ENCODE results near the gene LYRM4. TPM values are rescaled to one million over a fixed set of nuclear protein-coding genes. Genes with fewer than 3 reads are reported as not detected.
A peak's percentile ranks its signal among the peaks of the same experiment; 100 is the strongest.

Gene LYRM4
- total RNA-seq, 1 donor = 16.6 TPM

- no peaks in the 10 kb centered on the region for H3K9me3 ChIP-seq (ENCODE audit: low read depth, low read length)
- no peak overlapping the region for H3K4me3 ChIP-seq (ENCODE audit: insufficient read depth, low read length)
- peaks cover 10% of the 10 kb centered on the region for H4K20me1 ChIP-seq (ENCODE audit: insufficient read depth, low read length)
- H3K27ac ChIP-seq (ENCODE audit: low read depth, low read length) = no peak overlapping the region
- no peaks in the 10 kb centered on the region for H3K27me3 ChIP-seq (ENCODE audit: insufficient read depth, low read length)
- DNase-seq (ENCODE audit: insufficient read length, low spot score, missing footprints) = no peak
- TF ChIP-seq CTCF (IDR thresholded peaks at IDR 0.05; ENCODE audit: extremely low read depth, low read depth, low read length) = no peak
- H3K4me1 ChIP-seq (ENCODE audit: insufficient read depth, low read length) = no peaks in the 10 kb centered on the region
- no peaks in the 10 kb centered on the region for H3K36me3 ChIP-seq (ENCODE audit: insufficient read depth, low read length)
- H2AFZ ChIP-seq (ENCODE audit: low read length) = no peak overlapping the region
- H3K4me2 ChIP-seq (ENCODE audit: insufficient read depth, low read length) = no peak overlapping the region
- peaks cover 22% of the 10 kb centered on the region for H3K79me2 ChIP-seq (ENCODE audit: insufficient read depth, low read length)
Observed at GRCh38 chr6:5277589-5277988, 16.8 kb upstream of the LYRM4 start.

- Histone ChIP-seq H2AFZ (ENCODE audit: low read length) (no peak overlapping the region), H4K20me1 (ENCODE audit: insufficient read depth, low read length) (peaks cover 7% of the 10 kb centered on the region), H3K36me3 (ENCODE audit: insufficient read depth, low read length) (no peaks in the 10 kb centered on the region), H3K4me1 (ENCODE audit: insufficient read depth, low read length) (no peaks in the 10 kb centered on the region), H3K79me2 (ENCODE audit: insufficient read depth, low read length) (peaks cover 22% of the 10 kb centered on the region), H3K27me3 (ENCODE audit: insufficient read depth, low read length) (no peaks in the 10 kb centered on the region), H3K27ac (ENCODE audit: low read depth, low read length) (no peak overlapping the region), H3K9me3 (ENCODE audit: low read depth, low read length) (no peaks in the 10 kb centered on the region), H3K4me3 (ENCODE audit: insufficient read depth, low read length) (no peak overlapping the region), H3K4me2 (ENCODE audit: insufficient read depth, low read length) (no peak overlapping the region)
- no peak for DNase-seq (ENCODE audit: insufficient read length, low spot score, missing footprints)
- no peak for TF ChIP-seq CTCF (IDR thresholded peaks at IDR 0.05; ENCODE audit: extremely low read depth, low read depth, low read length)
Observed at GRCh38 chr6:5276581-5276980, 15.8 kb upstream of the LYRM4 start.

- H3K4me2 ChIP-seq (ENCODE audit: insufficient read depth, low read length) = no peak overlapping the region
- no peak overlapping the region for H3K27ac ChIP-seq (ENCODE audit: low read depth, low read length)
- no peak overlapping the region for H2AFZ ChIP-seq (ENCODE audit: low read length)
- H3K4me3 ChIP-seq (ENCODE audit: insufficient read depth, low read length) = no peak overlapping the region
- no peaks in the 10 kb centered on the region for H3K4me1 ChIP-seq (ENCODE audit: insufficient read depth, low read length)
- H4K20me1 ChIP-seq (ENCODE audit: insufficient read depth, low read length) = peaks cover 11% of the 10 kb centered on the region
- no peaks in the 10 kb centered on the region for H3K36me3 ChIP-seq (ENCODE audit: insufficient read depth, low read length)
- H3K9me3 ChIP-seq (ENCODE audit: low read depth, low read length) = no peaks in the 10 kb centered on the region
- H3K27me3 ChIP-seq (ENCODE audit: insufficient read depth, low read length) = no peaks in the 10 kb centered on the region
- TF ChIP-seq CTCF (IDR thresholded peaks at IDR 0.05; ENCODE audit: extremely low read depth, low read depth, low read length) = peak; percentile 24
- H3K79me2 ChIP-seq (ENCODE audit: insufficient read depth, low read length) = peaks cover 28% of the 10 kb centered on the region
- no peak for DNase-seq (ENCODE audit: insufficient read length, low spot score, missing footprints)
Observed at GRCh38 chr6:5275497-5275896, 14.7 kb upstream of the LYRM4 start.

- Histone ChIP-seq H4K20me1 (ENCODE audit: insufficient read depth, low read length) (peaks cover 11% of the 10 kb centered on the region), H3K79me2 (ENCODE audit: insufficient read depth, low read length) (peaks cover 29% of the 10 kb centered on the region), H3K4me2 (ENCODE audit: insufficient read depth, low read length) (no peak overlapping the region), H3K4me1 (ENCODE audit: insufficient read depth, low read length) (no peaks in the 10 kb centered on the region), H3K36me3 (ENCODE audit: insufficient read depth, low read length) (no peaks in the 10 kb centered on the region), H2AFZ (ENCODE audit: low read length) (no peak overlapping the region), H3K27ac (ENCODE audit: low read depth, low read length) (no peak overlapping the region), H3K27me3 (ENCODE audit: insufficient read depth, low read length) (no peaks in the 10 kb centered on the region), H3K9me3 (ENCODE audit: low read depth, low read length) (no peaks in the 10 kb centered on the region), H3K4me3 (ENCODE audit: insufficient read depth, low read length) (no peak overlapping the region)
- no peak for DNase-seq (ENCODE audit: insufficient read length, low spot score, missing footprints)
- TF ChIP-seq CTCF (IDR thresholded peaks at IDR 0.05; ENCODE audit: extremely low read depth, low read depth, low read length) = no peak
Observed at GRCh38 chr6:5274231-5274630, 13.5 kb upstream of the LYRM4 start.
